LNCAP (cell line): Measurements from ENCODE around the gene PDLIM4.

ENCODE experiments used
- TF ChIP-seq, protein P1 (sequence below): fragments of 450-650 bp; IDR thresholded peaks from 2 replicates; pipeline ENCODE4 v1.5.1; 2017; ENCODE audit warnings: mild to moderate bottlenecking

PDLIM4 gene

GRCh38 chr5:132228241-132229035, 29.1 kb upstream of the PDLIM4 start:
- TF ChIP-seq, protein P1, sequence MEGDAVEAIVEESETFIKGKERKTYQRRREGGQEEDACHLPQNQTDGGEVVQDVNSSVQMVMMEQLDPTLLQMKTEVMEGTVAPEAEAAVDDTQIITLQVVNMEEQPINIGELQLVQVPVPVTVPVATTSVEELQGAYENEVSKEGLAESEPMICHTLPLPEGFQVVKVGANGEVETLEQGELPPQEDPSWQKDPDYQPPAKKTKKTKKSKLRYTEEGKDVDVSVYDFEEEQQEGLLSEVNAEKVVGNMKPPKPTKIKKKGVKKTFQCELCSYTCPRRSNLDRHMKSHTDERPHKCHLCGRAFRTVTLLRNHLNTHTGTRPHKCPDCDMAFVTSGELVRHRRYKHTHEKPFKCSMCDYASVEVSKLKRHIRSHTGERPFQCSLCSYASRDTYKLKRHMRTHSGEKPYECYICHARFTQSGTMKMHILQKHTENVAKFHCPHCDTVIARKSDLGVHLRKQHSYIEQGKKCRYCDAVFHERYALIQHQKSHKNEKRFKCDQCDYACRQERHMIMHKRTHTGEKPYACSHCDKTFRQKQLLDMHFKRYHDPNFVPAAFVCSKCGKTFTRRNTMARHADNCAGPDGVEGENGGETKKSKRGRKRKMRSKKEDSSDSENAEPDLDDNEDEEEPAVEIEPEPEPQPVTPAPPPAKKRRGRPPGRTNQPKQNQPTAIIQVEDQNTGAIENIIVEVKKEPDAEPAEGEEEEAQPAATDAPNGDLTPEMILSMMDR, result no peak

DNA sequence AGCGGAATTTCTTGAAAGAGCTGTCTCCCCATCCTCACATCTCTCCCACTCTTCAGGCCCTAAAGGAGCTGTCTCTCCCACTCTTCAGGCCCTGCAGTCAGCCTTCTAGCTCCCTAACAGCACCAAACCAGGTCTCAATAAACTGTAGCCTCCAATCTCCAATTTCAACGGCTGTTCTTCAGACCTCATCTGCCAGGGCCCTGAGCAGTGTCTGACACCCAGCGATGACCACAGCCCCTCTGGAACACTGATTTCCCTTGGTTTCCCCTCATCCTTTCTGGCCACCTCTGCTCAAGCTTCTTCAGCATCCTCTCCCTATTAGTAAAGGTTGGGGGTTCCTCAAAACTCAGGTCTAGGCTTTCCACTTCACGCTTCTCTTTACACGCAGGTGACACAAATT, 28.3 kb upstream of the PDLIM4 start:
- TF ChIP-seq, protein P1, result no peak

GRCh38 chr5:132230871-132231270, 26.6 kb upstream of the PDLIM4 start:
- TF ChIP-seq, protein P1, result no peak

DNA sequence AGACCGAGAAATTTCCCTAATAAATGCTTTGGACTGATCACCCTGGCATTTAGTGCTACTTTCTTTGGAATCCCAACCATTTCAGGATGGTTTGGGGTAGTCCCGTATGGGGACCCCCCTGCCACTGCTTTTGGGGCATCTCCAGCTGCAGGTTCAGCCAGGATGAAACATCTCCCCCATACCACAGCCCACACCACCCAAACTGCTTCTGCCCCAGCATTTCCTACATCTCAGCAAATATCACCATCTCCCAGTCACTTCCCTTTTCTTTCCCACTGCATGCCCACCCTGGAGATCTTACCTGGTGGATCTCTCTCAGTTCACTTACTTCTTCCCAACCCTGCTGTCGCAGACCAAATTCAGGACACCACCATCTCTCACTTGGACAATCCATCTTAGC, 25.0 kb upstream of the PDLIM4 start:
- TF ChIP-seq, protein P1, result no peak

DNA sequence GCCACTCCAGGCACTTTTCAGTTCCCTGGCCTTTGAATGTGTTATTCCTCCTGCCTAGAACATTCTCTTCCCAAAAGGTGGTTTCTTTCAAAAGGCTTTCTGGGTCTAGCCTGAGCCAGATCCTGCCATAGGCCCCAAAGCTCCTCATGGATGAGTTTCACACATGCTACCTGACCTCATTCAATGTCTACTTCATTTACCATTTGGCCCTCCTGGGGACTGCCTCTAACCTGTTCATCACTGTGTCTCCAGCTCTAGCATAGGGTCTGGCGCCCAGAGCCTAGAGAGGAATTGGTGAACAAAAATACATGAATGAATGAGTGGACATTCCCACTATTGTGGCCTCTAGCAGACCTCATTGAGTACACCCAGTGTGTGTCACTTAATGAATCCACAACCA, 24.4 kb upstream of the PDLIM4 start:
- TF ChIP-seq, protein P1, result no peak

DNA sequence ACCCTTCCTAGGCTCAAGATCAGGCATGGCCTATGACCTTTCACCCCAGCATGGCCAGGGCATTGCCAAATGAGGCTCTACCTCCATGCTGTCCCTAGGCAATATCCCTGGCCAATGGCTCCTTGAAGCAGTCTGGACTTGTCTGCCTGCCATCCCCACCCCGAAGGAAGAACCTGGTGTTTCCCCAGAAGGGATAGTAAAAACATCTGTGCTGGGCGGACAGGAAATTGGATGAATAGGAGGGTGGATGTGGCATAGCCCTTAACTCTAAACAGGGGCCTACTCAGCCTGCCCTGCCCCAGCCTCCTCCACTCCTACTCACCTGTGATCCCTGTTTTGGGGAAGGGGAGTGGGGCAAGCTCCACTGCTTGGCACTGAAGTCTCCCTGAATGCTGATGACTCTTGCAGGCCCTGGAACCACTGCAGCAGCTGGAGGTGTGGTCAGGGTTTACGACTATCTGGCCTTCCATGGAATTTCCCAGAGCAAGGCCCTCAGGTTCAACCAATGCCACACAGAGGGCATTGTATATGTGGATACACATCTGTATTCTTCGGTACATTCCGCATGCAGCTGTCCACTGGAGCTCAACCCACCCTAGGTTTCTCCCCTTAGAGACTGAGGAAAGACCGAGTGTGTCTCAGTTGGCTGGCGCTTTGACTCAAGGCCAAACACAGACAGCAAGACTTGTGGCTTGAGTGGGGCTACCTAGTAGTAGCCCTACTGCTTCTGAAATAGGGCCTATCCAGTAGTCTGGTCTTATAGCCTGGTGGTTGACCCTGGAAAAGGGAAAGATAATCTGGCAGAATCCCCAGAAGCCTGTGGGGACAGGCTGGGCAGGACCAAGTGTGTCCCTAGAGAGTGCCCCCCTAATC, 23.4 kb upstream of the PDLIM4 start:
- TF ChIP-seq, protein P1, result no peak

DNA sequence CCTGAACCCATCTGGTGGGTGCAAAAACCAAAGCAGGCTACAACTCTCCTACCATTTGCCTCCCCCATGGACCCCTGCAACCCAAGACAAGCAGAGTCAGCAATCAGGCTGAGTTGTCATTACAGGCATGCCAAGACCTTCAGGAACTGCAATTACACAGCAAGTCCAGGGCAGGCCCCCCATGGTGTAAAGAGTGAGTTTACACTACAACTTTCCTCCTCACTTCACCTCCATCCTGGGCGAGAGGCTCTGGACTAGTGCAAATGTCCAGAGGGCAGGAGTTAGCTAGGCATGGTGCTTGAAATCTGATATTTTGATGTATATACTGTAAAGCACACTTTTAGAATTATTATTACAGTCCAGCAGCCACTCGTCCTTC, 22.8 kb upstream of the PDLIM4 start:
- TF ChIP-seq, protein P1, result no peak
